Prostate gland (tissue), 2 donors: ENCODE results near the gene ALK.

ENCODE experiments used
- CTCF ChIP-seq, 4 experiments: fragments of 200-600 bp in 2 of 4; fragments of 450-650 bp in 2 of 4; sonication (generic) in 2 of 4; IDR thresholded peaks; 1 replicate in 3 of 4; 2 replicates in 1 of 4; pipeline ENCODE4 v1.5.1; 2016 to 2019; ENCODE audit warnings: antibody characterized with exemption in 4 of 4, mild to moderate bottlenecking in 2 of 4, moderate library complexity in 2 of 4
- POLR2A ChIP-seq: fragments of 450-650 bp; IDR thresholded peaks from one replicate; pipeline ENCODE4 v1.6.1; 2016; ENCODE audit warnings: antibody characterized with exemption, mild to moderate bottlenecking
- POLR2AphosphoS5 ChIP-seq: sonication (generic); formaldehyde crosslinking; IDR thresholded peaks from one replicate; pipeline ENCODE4 v1.6.1; 2017; ENCODE audit warnings: antibody characterized with exemption

GRCh38 chr2:29613067-29613466, 308.3 kb downstream of the ALK start:
- no peak for TF ChIP-seq POLR2AphosphoS5
- no peak for TF ChIP-seq CTCF (IDR thresholded peaks at IDR 0.05)
- TF ChIP-seq POLR2A, result no peak
